H9 (cell line): ENCODE results near the gene DYNC2LI1. TPM values are rescaled to one million over a fixed set of nuclear protein-coding genes. Genes with fewer than 3 reads are reported as not detected.

ENCODE experiments used
- DNase-seq: peaks from one replicate; pipeline ENCODE4 v3.0.0-alpha.2; 2017
- H2AFZ ChIP-seq: one replicate; pipeline ENCODE4 v1.6.1; 2013; ENCODE audit warnings: mild to moderate bottlenecking, low read length, control low read depth, moderate library complexity
- H2AK5ac ChIP-seq: 2 replicates; pipeline ENCODE4 v1.6.1; 2013; ENCODE audit warnings: low read length, control low read depth, mixed read lengths; ENCODE audit not compliant: insufficient read length
- H2BK120ac ChIP-seq: one replicate; pipeline ENCODE4 v1.6.1; 2013; ENCODE audit warnings: low read depth, mild to moderate bottlenecking, low read length, control low read depth, inconsistent platforms; ENCODE audit not compliant: poor library complexity, severe bottlenecking
- H2BK12ac ChIP-seq: 2 replicates; pipeline ENCODE4 v1.6.1; 2013; ENCODE audit warnings: low read length, control low read depth, mixed read lengths, low read depth; ENCODE audit not compliant: insufficient read length
- H2BK15ac ChIP-seq: 2 replicates; pipeline ENCODE4 v1.6.1; 2013; ENCODE audit warnings: low read depth, low read length, control low read depth
- H2BK20ac ChIP-seq: one replicate; pipeline ENCODE4 v1.6.1; 2013; ENCODE audit warnings: low read depth, mild to moderate bottlenecking, low read length, control low read depth, inconsistent platforms; ENCODE audit not compliant: poor library complexity, severe bottlenecking
- H2BK5ac ChIP-seq: 2 replicates; pipeline ENCODE4 v1.6.1; 2013; ENCODE audit warnings: low read length, control low read depth, mixed read lengths; ENCODE audit not compliant: insufficient read length
- H3K14ac ChIP-seq: 2 replicates; pipeline ENCODE4 v1.6.1; 2013; ENCODE audit warnings: low read length, control low read depth; ENCODE audit not compliant: insufficient read depth
- H3K18ac ChIP-seq: 2 replicates; pipeline ENCODE4 v1.6.1; 2013; ENCODE audit warnings: low read depth, mild to moderate bottlenecking, mixed read lengths, low read length, control low read depth; ENCODE audit not compliant: insufficient read length
- H3K23ac ChIP-seq: 2 replicates; pipeline ENCODE4 v1.6.1; 2013; ENCODE audit warnings: low read length, control low read depth, mixed read lengths, low read depth; ENCODE audit not compliant: insufficient read length
- H3K23me2 ChIP-seq: 2 replicates; pipeline ENCODE4 v1.6.1; 2013; ENCODE audit warnings: low read depth, mild to moderate bottlenecking, mixed read lengths, low read length, control low read depth; ENCODE audit not compliant: insufficient read length, poor library complexity, severe bottlenecking
- H3K27ac ChIP-seq: 2 replicates; pipeline ENCODE4 v1.5.1; 2013; ENCODE audit warnings: low read length, control low read depth, mixed read lengths, low read depth; ENCODE audit not compliant: insufficient read length
- H3K27me3 ChIP-seq: 2 replicates; pipeline ENCODE4 v1.6.1; 2013; ENCODE audit warnings: low read length, control low read depth, inconsistent platforms; ENCODE audit not compliant: insufficient read depth
- H3K4ac ChIP-seq: 2 replicates; pipeline ENCODE4 v1.6.1; 2013; ENCODE audit warnings: low read depth, mild to moderate bottlenecking, control low read depth, inconsistent platforms, low read length, moderate library complexity
- H3K4me1 ChIP-seq: 2 replicates; pipeline ENCODE4 v1.6.1; 2013; ENCODE audit warnings: low read length, control low read depth, inconsistent platforms; ENCODE audit not compliant: insufficient read depth
- H3K4me2 ChIP-seq: 2 replicates; pipeline ENCODE4 v1.6.1; 2013; ENCODE audit warnings: low read length, control low read depth, mixed read lengths; ENCODE audit not compliant: insufficient read length, insufficient read depth
- H3K56ac ChIP-seq: 2 replicates; pipeline ENCODE4 v1.6.1; 2013; ENCODE audit warnings: low read depth, mild to moderate bottlenecking, mixed read lengths, low read length, control low read depth; ENCODE audit not compliant: insufficient read length
- H3K79me1 ChIP-seq: 2 replicates; pipeline ENCODE4 v1.6.1; 2013; ENCODE audit warnings: low read depth, mild to moderate bottlenecking, moderate library complexity, low read length, control low read depth, inconsistent platforms; ENCODE audit not compliant: insufficient read depth, poor library complexity, severe bottlenecking
- H3K79me2 ChIP-seq: 2 replicates; pipeline ENCODE4 v1.6.1; 2013; ENCODE audit warnings: low read length, control low read depth, inconsistent platforms; ENCODE audit not compliant: insufficient read depth
- H3K9ac ChIP-seq: 2 replicates; pipeline ENCODE4 v1.6.1; 2013; ENCODE audit warnings: low read length, control low read depth, mixed read lengths; ENCODE audit not compliant: insufficient read length; ENCODE audit errors: extremely low read depth
- H3K9me3 ChIP-seq: one replicate; pipeline ENCODE4 v1.6.1; 2013; ENCODE audit warnings: low read depth, low read length, inconsistent platforms; ENCODE audit not compliant: control insufficient read depth
- H3T11ph ChIP-seq: one replicate; pipeline ENCODE4 v1.6.1; 2013; ENCODE audit warnings: mild to moderate bottlenecking, low read length, control low read depth, inconsistent platforms
- H4K20me1 ChIP-seq: one replicate; pipeline ENCODE4 v1.6.1; 2013; ENCODE audit not compliant: control insufficient read depth, insufficient read length, insufficient read depth
- H4K5ac ChIP-seq: 2 replicates; pipeline ENCODE4 v1.6.1; 2013; ENCODE audit warnings: low read depth, mild to moderate bottlenecking, mixed read lengths, low read length, control low read depth; ENCODE audit not compliant: insufficient read length
- H4K8ac ChIP-seq: replicated peaks from 2 replicates; pipeline ENCODE4 v1.6.1; 2013; ENCODE audit warnings: low read length, control low read depth, mixed read lengths, low read depth; ENCODE audit not compliant: insufficient read length
- H4K91ac ChIP-seq: 2 replicates; pipeline ENCODE4 v1.6.1; 2013; ENCODE audit warnings: low read depth, mild to moderate bottlenecking, moderate library complexity, mixed read lengths, low read length, control low read depth; ENCODE audit not compliant: insufficient read length
- H3K27ac Mint-ChIP-seq, 3 experiments: 2 replicates in 2 of 3; 3 replicates in 1 of 3; pipeline ENCODE4 v1.8.0; 2020 to 2021; ENCODE audit warnings: mixed read lengths in 3 of 3, mild to moderate bottlenecking in 1 of 3, moderate library complexity in 1 of 3
- H3K27me3 Mint-ChIP-seq: 2 replicates; pipeline ENCODE4 v1.8.0; 2021; ENCODE audit warnings: low read depth, mild to moderate bottlenecking, moderate library complexity, mixed read lengths
- H3K36me3 Mint-ChIP-seq, 3 experiments: 2 replicates in 2 of 3; 3 replicates in 1 of 3; pipeline ENCODE4 v1.8.0; 2020 to 2021; ENCODE audit warnings: low read depth in 3 of 3, mixed read lengths in 3 of 3; ENCODE audit not compliant: insufficient read depth in 1 of 3
- H3K4me1 Mint-ChIP-seq, 2 experiments: 2 replicates each; pipeline ENCODE4 v1.8.0; 2020; ENCODE audit warnings: mixed read lengths in 2 of 2
- H3K4me3 Mint-ChIP-seq, 2 experiments: 2 replicates in 1 of 2; 3 replicates in 1 of 2; pipeline ENCODE4 v1.8.0; 2020 to 2021; ENCODE audit warnings: mild to moderate bottlenecking in 2 of 2, mixed read lengths in 2 of 2, moderate library complexity in 1 of 2
- H3K9me3 Mint-ChIP-seq, 2 experiments: 2 replicates in 1 of 2; 3 replicates in 1 of 2; pipeline ENCODE4 v1.8.0; 2020; ENCODE audit warnings: mild to moderate bottlenecking in 2 of 2, mixed read lengths in 2 of 2, moderate library complexity in 1 of 2
- WGBS: extraction: QIAGEN DNeasy Blood & Tissue Kit; methylation state at CpG from one replicate; pipeline ENCODE4 v1.1.7; 2013; ENCODE audit warnings: missing lambda C conversion rate, low lambda C conversion rate, mixed read lengths; ENCODE audit not compliant: insufficient read length; ENCODE audit errors: extremely low coverage; 5-methylcytosine and 5-hydroxymethylcytosine counted together
- total RNA-seq: library from RNA; stranded (reverse); gene quantifications from 2 replicates; pipeline ENCODE4 v1.2.1, GENCODE V29; 2021
- TF ChIP-seq, protein P1 (sequence below): fragments of 200-600 bp; sonication (generic); conservative IDR thresholded peaks from 3 replicates; pipeline ENCODE4 v1.8.0; 2021; ENCODE audit warnings: antibody characterized with exemption, mild to moderate bottlenecking

The DYNC2LI1 gene
- total RNA-seq, 1 experiment from 2014 or later = 8.5 TPM

DNA sequence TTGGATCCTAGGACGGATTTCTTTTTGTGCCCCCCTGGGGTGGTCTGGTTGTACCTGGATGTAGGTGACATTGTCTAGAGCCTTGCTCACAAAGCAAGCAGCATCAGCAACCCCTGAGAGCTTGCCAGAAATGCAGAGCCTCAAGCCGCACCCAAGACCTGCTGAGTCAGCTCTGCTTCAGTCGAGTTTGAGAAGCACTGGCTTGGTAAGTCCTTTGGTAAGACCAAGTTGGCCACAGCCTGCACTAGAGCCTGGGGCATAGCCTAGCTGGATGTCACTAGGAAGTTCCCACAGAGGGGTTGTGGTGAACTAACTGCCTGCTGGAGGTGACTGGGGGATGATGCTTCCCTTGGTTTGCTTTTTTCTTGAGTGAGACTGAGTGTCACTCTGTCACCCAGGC lies 58.6 kb downstream of the DYNC2LI1 start:
- Histone ChIP-seq H2BK120ac (no peak overlapping the region), H3K23ac (no peak overlapping the region), H3K4ac (no peak overlapping the region), H3K14ac (no peak overlapping the region), H3K27ac (no peak overlapping the region), H4K20me1 (no peaks in the 10 kb centered on the region), H3K18ac (no peak overlapping the region), H2BK20ac (no peak overlapping the region), H3K9me3 (no peaks in the 10 kb centered on the region), H4K91ac (no peak overlapping the region), H3K4me1 (no peaks in the 10 kb centered on the region), H3K79me2 (no peaks in the 10 kb centered on the region), H2AFZ (no peak overlapping the region), H4K8ac (no peak overlapping the region), H3T11ph (no peak overlapping the region), H2BK5ac (no peak overlapping the region), H3K79me1 (no peaks in the 10 kb centered on the region), H3K27me3 (no peaks in the 10 kb centered on the region), H2BK15ac (no peak overlapping the region), H2BK12ac (no peak overlapping the region), H2AK5ac (no peak overlapping the region), H3K56ac (no peak overlapping the region), H4K5ac (no peak overlapping the region), H3K23me2 (no peaks in the 10 kb centered on the region), H3K4me2 (no peak overlapping the region), H3K9ac (no peak overlapping the region)
- Mint-ChIP-seq H3K27me3 (no peaks in the 10 kb centered on the region), H3K4me1 (no peaks in the 10 kb centered on the region), H3K9me3 (no peaks in the 10 kb centered on the region), H3K36me3 (no peaks in the 10 kb centered on the region), H3K27ac (no peak overlapping the region), H3K4me3 (no peak overlapping the region)
- no CpG with 5 or more reads among the region's 3 CpGs for WGBS
- no peak for DNase-seq
- TF ChIP-seq, protein P1, sequence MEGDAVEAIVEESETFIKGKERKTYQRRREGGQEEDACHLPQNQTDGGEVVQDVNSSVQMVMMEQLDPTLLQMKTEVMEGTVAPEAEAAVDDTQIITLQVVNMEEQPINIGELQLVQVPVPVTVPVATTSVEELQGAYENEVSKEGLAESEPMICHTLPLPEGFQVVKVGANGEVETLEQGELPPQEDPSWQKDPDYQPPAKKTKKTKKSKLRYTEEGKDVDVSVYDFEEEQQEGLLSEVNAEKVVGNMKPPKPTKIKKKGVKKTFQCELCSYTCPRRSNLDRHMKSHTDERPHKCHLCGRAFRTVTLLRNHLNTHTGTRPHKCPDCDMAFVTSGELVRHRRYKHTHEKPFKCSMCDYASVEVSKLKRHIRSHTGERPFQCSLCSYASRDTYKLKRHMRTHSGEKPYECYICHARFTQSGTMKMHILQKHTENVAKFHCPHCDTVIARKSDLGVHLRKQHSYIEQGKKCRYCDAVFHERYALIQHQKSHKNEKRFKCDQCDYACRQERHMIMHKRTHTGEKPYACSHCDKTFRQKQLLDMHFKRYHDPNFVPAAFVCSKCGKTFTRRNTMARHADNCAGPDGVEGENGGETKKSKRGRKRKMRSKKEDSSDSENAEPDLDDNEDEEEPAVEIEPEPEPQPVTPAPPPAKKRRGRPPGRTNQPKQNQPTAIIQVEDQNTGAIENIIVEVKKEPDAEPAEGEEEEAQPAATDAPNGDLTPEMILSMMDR = no peak
